Endothelial cell of umbilical vein (primary cell): ENCODE data around the gene SGSH. TPM values are rescaled to one million over a fixed set of nuclear protein-coding genes. Genes with fewer than 3 reads are reported as not detected.

Experiments used
- BruUV-seq: library from RNA; stranded (reverse); fragments of 400-500 nt; replicated peaks from 2 replicates; lab custom pipeline; 2021; lab: Mats Ljungman, UMichigan
- CTCF ChIA-PET: fragments of 300-600, 350-600 bp; sonication (Branson Sonifier 250); formaldehyde crosslinking; loops from one replicate; lab custom pipeline; 2021; ENCODE audit warnings: antibody characterized with exemption, inconsistent platforms; lab: Charles Lee
- POLR2A ChIA-PET: fragments of 300-600, 350-600 bp; sonication (Branson Sonifier 250); formaldehyde crosslinking; loops from one replicate; lab custom pipeline; 2021; ENCODE audit warnings: antibody characterized with exemption, inconsistent platforms; lab: Charles Lee
- DNase-seq: peaks from one replicate; pipeline ENCODE4 v3.0.0-alpha.2; 2011; ENCODE audit warnings: low read depth, low spot score
- FAIRE-seq: peaks from 2 replicates; lab custom pipeline; 2011; peaks lifted over from hg19 to GRCh38; lab: Jason Lieb, UNC
- H2AFZ ChIP-seq: 2 replicates; pipeline ENCODE4 v1.6.0; 2012; ENCODE audit warnings: low read depth, low read length, control low read depth, inconsistent platforms
- H3K27ac ChIP-seq: 2 replicates; pipeline ENCODE4 v1.5.1; 2011; ENCODE audit warnings: low read depth, mild to moderate bottlenecking, control low read depth, low read length, moderate library complexity; ENCODE audit not compliant: insufficient read depth
- H3K27me3 ChIP-seq, 2 experiments: 2 replicates each; pipeline versions ENCODE4 v1.6.0 to v1.6.1; 2011; ENCODE audit warnings: low read length in 2 of 2, mixed read lengths in 1 of 2; ENCODE audit not compliant: control insufficient read depth in 2 of 2, insufficient read depth in 2 of 2
- H3K36me3 ChIP-seq, 2 experiments: 2 replicates in 1 of 2; 3 replicates in 1 of 2; pipeline ENCODE4 v1.5.1; 2011; ENCODE audit warnings: low read length in 2 of 2, mild to moderate bottlenecking in 1 of 2, moderate library complexity in 1 of 2; ENCODE audit not compliant: control insufficient read depth in 2 of 2, insufficient read depth in 2 of 2; ENCODE audit errors: extremely low read depth in 1 of 2
- H3K4me1 ChIP-seq: 3 replicates; pipeline ENCODE4 v1.5.1; 2011; ENCODE audit warnings: mild to moderate bottlenecking, low read length; ENCODE audit not compliant: control insufficient read depth, insufficient read depth; ENCODE audit errors: extremely low read depth
- H3K4me2 ChIP-seq: 2 replicates; pipeline ENCODE4 v1.6.1; 2011; ENCODE audit warnings: low read length, control low read depth, mixed read lengths; ENCODE audit not compliant: insufficient read depth
- H3K4me3 ChIP-seq, 3 experiments: fragments of 200-600 bp in 1 of 3; sonication (generic), shearing (Covaris generic) in 1 of 3; replicated peaks in 1 of 3; 2 replicates each; pipeline ENCODE4 v1.5.1; 2011 to 2016; ENCODE audit warnings: control low read depth in 3 of 3, low read length in 3 of 3, mild to moderate bottlenecking in 2 of 3, inconsistent platforms in 1 of 3, low read depth in 1 of 3, moderate library complexity in 1 of 3; ENCODE audit not compliant: insufficient read depth in 1 of 3
- H3K79me2 ChIP-seq: 2 replicates; pipeline ENCODE4 v1.6.0; 2012; ENCODE audit warnings: low read length, inconsistent platforms; ENCODE audit not compliant: control insufficient read depth, insufficient read depth
- H3K9ac ChIP-seq: replicated peaks from 2 replicates; pipeline ENCODE3; 2011; ENCODE audit warnings: low read length, control low read depth; ENCODE audit not compliant: insufficient read depth; ENCODE audit errors: extremely low read depth
- H3K9me1 ChIP-seq: replicated peaks from 3 replicates; pipeline ENCODE4 v1.6.0; 2011; ENCODE audit warnings: mild to moderate bottlenecking, low read length; ENCODE audit not compliant: control insufficient read depth, insufficient read depth; ENCODE audit errors: extremely low read depth
- H3K9me3 ChIP-seq: replicated peaks from 2 replicates; pipeline ENCODE4 v1.5.1; 2012; ENCODE audit warnings: low read length, inconsistent platforms; ENCODE audit not compliant: control insufficient read depth, insufficient read depth
- H4K20me1 ChIP-seq: replicated peaks from 2 replicates; pipeline ENCODE3; 2011; ENCODE audit warnings: mild to moderate bottlenecking, low read length; ENCODE audit not compliant: control insufficient read depth, insufficient read depth; ENCODE audit errors: extremely low read depth
- CTCF ChIP-seq, 2 donors: IDR thresholded peaks; 1 replicate in 1 of 2; 2 replicates in 1 of 2; pipeline ENCODE4 v1.5.1; 2011; ENCODE audit warnings: low read length in 2 of 2, mild to moderate bottlenecking in 2 of 2, moderate library complexity in 2 of 2, control low read depth in 1 of 2, inconsistent platforms in 1 of 2, low read depth in 1 of 2; ENCODE audit not compliant: insufficient read depth in 1 of 2; ENCODE audit errors: extremely low read depth in 1 of 2
- EZH2 ChIP-seq: IDR thresholded peaks from 2 replicates; pipeline ENCODE4 v1.6.1; 2012; ENCODE audit warnings: borderline replicate concordance, low read depth, mild to moderate bottlenecking, moderate library complexity, low read length, inconsistent platforms; ENCODE audit not compliant: severe bottlenecking
- FOS ChIP-seq: IDR thresholded peaks from 2 replicates; pipeline ENCODE4 v1.6.1; 2011; ENCODE audit warnings: mild to moderate bottlenecking, low read length, moderate library complexity, borderline replicate concordance; ENCODE audit not compliant: insufficient read depth
- GATA2 ChIP-seq: IDR thresholded peaks from 2 replicates; pipeline ENCODE4 v1.7.0; 2011; ENCODE audit warnings: low read depth, mild to moderate bottlenecking, moderate library complexity, mixed read lengths, low read length; ENCODE audit not compliant: insufficient read length, insufficient read depth
- JUN ChIP-seq: IDR thresholded peaks from 2 replicates; pipeline ENCODE4 v1.6.1; 2011; ENCODE audit warnings: borderline replicate concordance, low read depth; ENCODE audit not compliant: insufficient read length, insufficient read depth
- MAX ChIP-seq: IDR thresholded peaks from 2 replicates; pipeline ENCODE4 v1.6.1; 2011; ENCODE audit not compliant: insufficient read depth, insufficient read length
- MYC ChIP-seq: IDR thresholded peaks from one replicate; pipeline ENCODE4 v1.6.1; 2011; ENCODE audit warnings: mild to moderate bottlenecking, low read depth, low read length
- POLR2A ChIP-seq: IDR thresholded peaks from 2 replicates; pipeline ENCODE4 v1.6.1; 2012; ENCODE audit warnings: low read depth, mild to moderate bottlenecking, control low read depth, low read length
- POLR2AphosphoS5 ChIP-seq: IDR thresholded peaks from 2 replicates; pipeline ENCODE4 v1.6.1; 2012; ENCODE audit warnings: low read depth, mild to moderate bottlenecking, control low read depth, low read length, moderate library complexity; ENCODE audit not compliant: insufficient read depth
- dilution Hi-C: fragments of 300-500 bp; cut with MboI; formaldehyde crosslinking; loops from one replicate; pipeline ENCODE4 v1.15.0; 2019; ENCODE audit warnings: low sequenced_read_pairs; ENCODE audit not compliant: extremely low pct_ligation_motif_present
- intact Hi-C: fragments of 100-400 bp; cut with micrococcal nuclease; formaldehyde crosslinking; loops from one replicate; pipeline ENCODE4 v1.10.0; 2022
- polyA plus RNA-seq, 4 experiments: library from polyadenylated mRNA; depleted of rRNA in 3 of 4; stranded (reverse) in 3 of 4; unstranded in 1 of 4; fragments of >200 nt; gene quantifications; 2 replicates each; pipeline versions ENCODE4 v1.2.1 to v1.2.3, GENCODE V29; 2011 to 2012; ENCODE audit warnings: missing spikeins in 1 of 4
- total RNA-seq: library from RNA; stranded (reverse); gene quantifications from 2 replicates; pipeline ENCODE4 v1.2.3, GENCODE V29; 2021

Gene SGSH
- total and polyA plus RNA-seq, 2 donors (not counting 3 experiments of a cell fraction or from before 2014, with no cell fraction given) = 81.4 to 217 TPM

- H3K4me2 ChIP-seq = no peak overlapping the region
- H3K4me3 ChIP-seq = no peak overlapping the region
- no TSS peak for BruUV-seq
- no peaks in the 10 kb centered on the region for H3K4me1 ChIP-seq
- no peak overlapping the region for H2AFZ ChIP-seq
- no peak overlapping the region for H3K9ac ChIP-seq
- dilution Hi-C loops = no loop called here
- CTCF ChIA-PET = interaction anchor here (1.0 to 3.0 kb wide), 4 partner anchors 9 to 105 kb away, joined by 3 to 27 read pairs (median 3); no protein-coding TSS in a partner anchor
- FAIRE-seq (no peak), DNase-seq (no peak)
- no peak overlapping the region for H3K27ac ChIP-seq
- H3K36me3 ChIP-seq = no peaks in the 10 kb centered on the region
- H3K9me1 ChIP-seq = no peaks in the 10 kb centered on the region
- POLR2A ChIA-PET = no interaction called here
- no peaks in the 10 kb centered on the region for H4K20me1 ChIP-seq
- no peaks in the 10 kb centered on the region for H3K79me2 ChIP-seq
- TF ChIP-seq GATA2 (no peak), CTCF (IDR thresholded peaks at IDR 0.05; ENCODE audit: extremely low read depth in 1 of 2, insufficient read depth in 1 of 2, low read depth in 1 of 2, low read length in 2 of 2) (no peak), MYC (no peak), EZH2 (no peak), JUN (no peak), FOS (no peak), POLR2AphosphoS5 (no peak), MAX (no peak), POLR2A (no peak)
- no peaks in the 10 kb centered on the region for H3K9me3 ChIP-seq
- H3K27me3 ChIP-seq = peaks cover under 1 to 3% of the 10 kb centered on the region in 2 experiments
- intact Hi-C loops = no loop called here
Observed at GRCh38 chr17:80187090-80187489, 33.0 kb downstream of the SGSH start.
